Cardiac muscle cell (in vitro differentiated cells and primary cell): ENCODE results near the gene ZNF546. TPM values are rescaled to one million over a fixed set of nuclear protein-coding genes. Genes with fewer than 3 reads are reported as not detected.
"Not testable (repeated sequence)": the region's sequence is repeated elsewhere in the genome, so short reads cannot be mapped to it uniquely, and the experiment has no call there.

Experiments used
- DNase-seq, 2 donors: peaks; one replicate each; pipeline versions ENCODE4 v3.0.0 to v3.0.0-alpha.2; 2010 to 2017; ENCODE audit warnings: low read depth in 1 of 2, low spot score in 1 of 2
- H3K27ac ChIP-seq: fragments of 200-600 bp; sonication (generic); 2 replicates; pipeline ENCODE4 v1.5.1; 2016
- H3K27me3 ChIP-seq: fragments of 200-600 bp; sonication (generic); 2 replicates; pipeline ENCODE4 v1.6.0; 2016; ENCODE audit warnings: control low read depth
- H3K36me3 ChIP-seq: fragments of 200-600 bp; sonication (generic); 2 replicates; pipeline ENCODE4 v1.5.1; 2016; ENCODE audit warnings: control low read depth
- H3K4me1 ChIP-seq: fragments of 200-600 bp; sonication (generic); 2 replicates; pipeline ENCODE4 v1.8.1; 2017; ENCODE audit warnings: low read depth, mild to moderate bottlenecking, mixed run types
- H3K4me3 ChIP-seq: fragments of 200-600 bp; sonication (generic); 2 replicates; pipeline ENCODE4 v1.5.1; 2016; ENCODE audit warnings: mild to moderate bottlenecking
- H3K9me3 ChIP-seq: fragments of 200-600 bp; sonication (generic); 2 replicates; pipeline ENCODE4 v1.5.1; 2017; ENCODE audit warnings: low read depth, mild to moderate bottlenecking, control low read depth
- CTCF ChIP-seq: IDR thresholded peaks from 2 replicates; pipeline ENCODE4 v1.5.1; 2012; ENCODE audit warnings: low read depth, mild to moderate bottlenecking, low read length
- polyA plus RNA-seq: library from polyadenylated mRNA; unstranded; fragments of >200 nt; fragmentation: Nextera tagmentation; extraction: Ambion mirVana; gene quantifications from 2 replicates; pipeline ENCODE4 v1.2.1, GENCODE V29; 2016
- total RNA-seq: library from RNA; depleted of rRNA; stranded (reverse); fragments of >200 nt; gene quantifications from 2 replicates; pipeline ENCODE4 v1.2.3, GENCODE V29; 2016

ZNF546 gene
- total RNA-seq (4.1 and 8.6 TPM in 2 replicates), polyA plus RNA-seq (3.2 and 6.6 TPM in 2 replicates)

DNA sequence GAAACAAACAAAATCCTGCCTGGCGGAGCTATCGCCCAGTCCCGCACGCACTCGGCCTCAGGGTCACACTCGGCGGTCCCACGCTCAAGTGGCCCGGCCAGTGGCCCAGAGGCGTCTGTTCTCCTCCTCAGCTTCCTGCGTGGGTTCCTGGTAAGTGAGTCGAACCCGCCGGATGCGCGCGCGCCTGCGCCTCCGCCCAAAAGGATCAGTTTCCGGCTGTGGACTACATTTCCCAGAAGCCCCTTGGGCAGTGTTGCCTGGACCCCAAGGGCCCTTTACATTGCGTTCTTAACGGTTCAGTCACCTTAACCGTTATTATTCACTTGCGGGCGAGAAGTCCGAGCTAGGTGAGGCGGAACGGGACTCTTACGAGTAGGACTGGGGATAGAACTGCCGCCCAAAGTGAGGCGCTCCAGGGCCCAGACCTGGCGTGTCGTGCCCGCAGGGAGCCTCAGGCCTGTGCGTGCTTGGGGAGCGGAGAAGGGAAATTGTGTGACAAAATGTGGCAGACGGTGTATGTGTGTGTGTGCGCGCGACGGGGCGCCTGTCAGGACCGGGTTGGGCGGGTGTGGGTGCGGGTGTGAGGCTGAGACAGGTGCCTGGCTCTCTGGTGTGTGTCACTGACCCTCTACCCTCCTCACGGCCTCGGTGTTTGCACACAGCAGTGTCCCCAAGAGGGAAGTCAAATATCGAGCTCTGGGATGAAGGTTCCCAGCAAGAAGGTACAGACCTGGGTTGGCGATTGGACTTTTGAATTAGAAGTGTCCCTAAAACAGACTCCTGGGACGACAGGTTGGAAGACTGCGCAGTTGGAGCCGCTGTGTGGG lies at the start of gene ZNF546:
ZNF546 (plus strand) TSS at position 250 of the 827 bp plus-strand sequence. CDS start 1,267 bp downstream, outside the sequence.
- Histone ChIP-seq H3K36me3 (no peaks in the 10 kb centered on the region), H3K4me1 (peaks cover 4% of the 10 kb centered on the region), H3K9me3 (no peaks in the 10 kb centered on the region), H3K27ac (peak within 1 kb of the TSS; percentile 72), H3K27me3 (no peaks in the 10 kb centered on the region), H3K4me3 (peak within 1 kb of the TSS; percentile 87)
- no peak for TF ChIP-seq CTCF
- DNase-seq, result peak; percentile 84 to 92

- no peak for DNase-seq
- Histone ChIP-seq H3K27me3 (no peaks in the 10 kb centered on the region), H3K4me1 (no peaks in the 10 kb centered on the region), H3K9me3 (no peaks in the 10 kb centered on the region), H3K4me3 (no peak overlapping the region), H3K27ac (no peak overlapping the region), H3K36me3 (no peaks in the 10 kb centered on the region)
- no peak for TF ChIP-seq CTCF
These were observed 47.7 kb upstream of the ZNF546 start for GRCh38 chr19:39949026-39949747.

GRCh38 chr19:39951065-39951650 lies 45.7 kb upstream of the ZNF546 start:
- TF ChIP-seq CTCF, result no peak

GRCh38 chr19:39951686-39952085 lies 45.2 kb upstream of the ZNF546 start:
- no peaks in the 10 kb centered on the region for H3K9me3 ChIP-seq
- no peak overlapping the region for H3K27ac ChIP-seq
- no peaks in the 10 kb centered on the region for H3K4me1 ChIP-seq
- no peak overlapping the region for H3K4me3 ChIP-seq
- no peaks in the 10 kb centered on the region for H3K36me3 ChIP-seq
- no peak for TF ChIP-seq CTCF
- peak in 1 of 2 donors; percentile 68 for DNase-seq
- H3K27me3 ChIP-seq, result no peaks in the 10 kb centered on the region

More at GRCh38 chr19:39951065-39951650, 45.7 kb upstream of the ZNF546 start:
- Histone ChIP-seq H3K4me3 (no peak overlapping the region), H3K36me3 (no peaks in the 10 kb centered on the region), H3K4me1 (no peaks in the 10 kb centered on the region), H3K27me3 (no peaks in the 10 kb centered on the region), H3K27ac (no peak overlapping the region), H3K9me3 (no peaks in the 10 kb centered on the region)
- DNase-seq, result no peak

DNA sequence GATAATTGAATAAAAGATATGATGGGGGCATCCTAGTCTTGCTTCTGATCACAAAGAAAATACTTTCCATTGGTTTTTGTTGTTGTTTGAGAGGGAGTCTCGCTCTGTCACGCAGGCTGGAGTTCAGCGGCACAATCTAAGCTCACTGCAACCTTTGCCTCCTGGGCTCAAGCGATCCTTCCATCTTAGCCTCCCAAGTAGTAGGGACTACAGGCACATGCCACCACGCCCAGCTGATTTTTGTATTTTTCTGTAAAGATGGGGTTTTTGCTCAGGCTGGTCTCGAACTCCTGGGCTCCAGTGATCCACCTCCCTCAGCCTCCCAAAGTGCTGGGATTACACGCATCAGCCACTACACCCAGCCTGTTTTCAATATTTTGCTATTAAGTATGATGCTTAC lies 42.9 kb upstream of the ZNF546 start:
- Histone ChIP-seq H3K27me3 (no peaks in the 10 kb centered on the region), H3K4me3 (no peak overlapping the region), H3K27ac (no peak overlapping the region), H3K9me3 (no peaks in the 10 kb centered on the region), H3K36me3 (no peaks in the 10 kb centered on the region), H3K4me1 (no peaks in the 10 kb centered on the region)
- no peak for DNase-seq
- no peak for TF ChIP-seq CTCF

- not testable (repeated sequence) for H3K9me3 ChIP-seq, H3K4me1 ChIP-seq, H3K27ac ChIP-seq, DNase-seq, H3K36me3 ChIP-seq, H3K27me3 ChIP-seq, H3K4me3 ChIP-seq
These were observed 39.0 kb upstream of the ZNF546 start for GRCh38 chr19:39957886-39958285.

DNA sequence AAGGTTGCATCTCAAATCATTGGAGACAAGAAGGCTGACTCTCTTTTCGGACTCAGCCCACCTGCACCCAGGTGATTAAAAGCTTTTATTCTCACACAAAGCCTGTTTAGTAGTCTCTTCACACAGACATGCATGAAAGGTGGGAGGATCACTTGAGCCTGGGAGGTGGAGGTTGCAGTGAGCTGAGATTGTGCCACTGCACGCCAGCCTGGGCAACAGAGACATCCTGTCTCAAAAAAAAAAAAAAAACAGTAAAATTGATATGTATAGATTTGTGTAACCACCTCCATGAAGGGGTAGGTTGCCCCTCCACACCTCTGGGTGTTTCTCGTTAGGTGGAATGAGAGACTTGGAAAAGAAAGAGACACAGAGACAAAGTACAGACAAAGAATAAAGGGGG lies 37.9 kb upstream of the ZNF546 start:
- H3K4me3 ChIP-seq, H3K36me3 ChIP-seq, DNase-seq, H3K27me3 ChIP-seq, H3K4me1 ChIP-seq, H3K9me3 ChIP-seq, H3K27ac ChIP-seq: not testable (repeated sequence)

DNA sequence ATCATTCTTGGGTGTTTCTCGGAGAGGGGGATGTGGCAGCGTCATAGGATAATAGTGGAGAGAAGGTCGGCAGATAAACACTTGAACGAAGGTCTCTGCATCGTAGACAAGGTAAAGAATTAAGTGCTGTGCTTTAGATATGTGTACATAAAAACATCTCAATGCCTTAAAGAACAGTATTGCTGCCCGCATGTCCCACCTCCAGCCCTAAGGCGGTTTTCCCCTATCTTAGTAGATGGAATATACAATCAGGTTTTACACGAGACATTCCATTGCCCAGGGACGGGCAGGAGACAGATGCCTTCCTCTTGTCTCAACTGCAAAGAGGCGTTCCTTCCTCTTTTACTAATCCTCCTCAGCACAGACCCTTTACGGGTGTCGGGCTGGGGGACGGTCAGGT lies 37.5 kb upstream of the ZNF546 start:
- H3K4me1 ChIP-seq, H3K4me3 ChIP-seq, H3K36me3 ChIP-seq, H3K9me3 ChIP-seq, DNase-seq, H3K27ac ChIP-seq, H3K27me3 ChIP-seq: not testable (repeated sequence)
